Progenitor cell of endocrine pancreas (in vitro differentiated cells): ENCODE results near the gene IFITM10. TPM values are rescaled to one million over a fixed set of nuclear protein-coding genes. Genes with fewer than 3 reads are reported as not detected.
"Not testable (repeated sequence)": the region's sequence is repeated elsewhere in the genome, so short reads cannot be mapped to it uniquely, and the experiment has no call there.

Experiments
- DNase-seq: peaks from one replicate; pipeline ENCODE4 v3.0.0; 2021; ENCODE audit warnings: low spot score; ENCODE audit not compliant: unreplicated experiment
- H3K27ac Mint-ChIP-seq: 2 replicates; pipeline ENCODE4 v1.8.0; 2021; ENCODE audit warnings: mild to moderate bottlenecking, moderate library complexity, mixed read lengths
- H3K27me3 Mint-ChIP-seq: 2 replicates; pipeline ENCODE4 v1.8.0; 2021; ENCODE audit warnings: mixed read lengths
- H3K36me3 Mint-ChIP-seq: 2 replicates; pipeline ENCODE4 v1.8.0; 2022; ENCODE audit warnings: mixed read lengths; ENCODE audit not compliant: insufficient read depth
- H3K4me1 Mint-ChIP-seq: 2 replicates; pipeline ENCODE4 v1.8.0; 2021; ENCODE audit warnings: low read depth, mixed read lengths
- H3K4me3 Mint-ChIP-seq: 2 replicates; pipeline ENCODE4 v1.8.0; 2021; ENCODE audit warnings: low read depth, mild to moderate bottlenecking, moderate library complexity, mixed read lengths
- H3K9me3 Mint-ChIP-seq: 2 replicates; pipeline ENCODE4 v1.8.0; 2021; ENCODE audit warnings: low read depth, mixed read lengths
- total RNA-seq: library from RNA; stranded (reverse); gene quantifications from 2 replicates; pipeline ENCODE4 v1.2.1, GENCODE V29; 2021
- TF ChIP-seq, protein P1 (sequence below): fragments of 200-600 bp; sonication (generic); IDR thresholded peaks from one replicate; pipeline ENCODE4 v1.5.0; 2021; ENCODE audit warnings: antibody characterized with exemption, mild to moderate bottlenecking; ENCODE audit not compliant: unreplicated experiment

Gene IFITM10
- total RNA-seq, 1 donor from 2014 or later, result 1.2 TPM

DNA sequence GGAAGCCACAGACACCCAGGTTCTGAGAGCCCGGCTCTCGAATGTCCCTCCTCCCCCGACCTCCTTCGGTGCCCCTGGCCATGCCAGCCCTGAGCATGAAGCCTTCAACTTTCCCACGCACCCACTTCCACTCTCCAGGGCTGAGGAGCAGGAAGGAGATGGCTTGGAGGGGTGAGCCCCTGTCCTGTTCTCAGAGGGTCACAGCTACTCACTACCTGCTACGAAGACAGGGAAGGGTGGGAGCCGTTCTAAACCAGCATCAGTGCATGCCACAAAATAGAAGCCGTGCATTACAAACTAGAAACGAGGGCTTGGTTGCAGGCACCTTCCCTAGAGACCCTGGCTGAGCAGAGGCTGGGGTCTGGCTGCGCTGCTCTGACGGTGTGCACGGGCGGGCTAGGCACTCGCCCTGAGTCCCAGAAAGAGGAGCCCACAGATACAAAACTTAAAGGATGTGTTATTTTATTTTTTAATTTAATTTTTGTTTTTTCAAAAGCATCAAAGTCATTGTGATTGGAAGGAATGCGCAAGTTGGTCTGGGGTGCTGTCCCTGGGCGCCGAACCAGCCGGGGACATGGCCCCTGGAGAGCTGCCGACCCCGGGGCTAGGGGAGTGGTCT is 57.6 kb downstream of the IFITM10 start:
- no peak for DNase-seq
- Mint-ChIP-seq H3K27me3 (peaks cover 17% of the 10 kb centered on the region), H3K9me3 (no peaks in the 10 kb centered on the region), H3K36me3 (no peaks in the 10 kb centered on the region), H3K4me1 (peaks cover 42% of the 10 kb centered on the region), H3K27ac (no peak overlapping the region), H3K4me3 (no peak overlapping the region)
- TF ChIP-seq, protein P1, sequence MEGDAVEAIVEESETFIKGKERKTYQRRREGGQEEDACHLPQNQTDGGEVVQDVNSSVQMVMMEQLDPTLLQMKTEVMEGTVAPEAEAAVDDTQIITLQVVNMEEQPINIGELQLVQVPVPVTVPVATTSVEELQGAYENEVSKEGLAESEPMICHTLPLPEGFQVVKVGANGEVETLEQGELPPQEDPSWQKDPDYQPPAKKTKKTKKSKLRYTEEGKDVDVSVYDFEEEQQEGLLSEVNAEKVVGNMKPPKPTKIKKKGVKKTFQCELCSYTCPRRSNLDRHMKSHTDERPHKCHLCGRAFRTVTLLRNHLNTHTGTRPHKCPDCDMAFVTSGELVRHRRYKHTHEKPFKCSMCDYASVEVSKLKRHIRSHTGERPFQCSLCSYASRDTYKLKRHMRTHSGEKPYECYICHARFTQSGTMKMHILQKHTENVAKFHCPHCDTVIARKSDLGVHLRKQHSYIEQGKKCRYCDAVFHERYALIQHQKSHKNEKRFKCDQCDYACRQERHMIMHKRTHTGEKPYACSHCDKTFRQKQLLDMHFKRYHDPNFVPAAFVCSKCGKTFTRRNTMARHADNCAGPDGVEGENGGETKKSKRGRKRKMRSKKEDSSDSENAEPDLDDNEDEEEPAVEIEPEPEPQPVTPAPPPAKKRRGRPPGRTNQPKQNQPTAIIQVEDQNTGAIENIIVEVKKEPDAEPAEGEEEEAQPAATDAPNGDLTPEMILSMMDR, result no peak

DNA sequence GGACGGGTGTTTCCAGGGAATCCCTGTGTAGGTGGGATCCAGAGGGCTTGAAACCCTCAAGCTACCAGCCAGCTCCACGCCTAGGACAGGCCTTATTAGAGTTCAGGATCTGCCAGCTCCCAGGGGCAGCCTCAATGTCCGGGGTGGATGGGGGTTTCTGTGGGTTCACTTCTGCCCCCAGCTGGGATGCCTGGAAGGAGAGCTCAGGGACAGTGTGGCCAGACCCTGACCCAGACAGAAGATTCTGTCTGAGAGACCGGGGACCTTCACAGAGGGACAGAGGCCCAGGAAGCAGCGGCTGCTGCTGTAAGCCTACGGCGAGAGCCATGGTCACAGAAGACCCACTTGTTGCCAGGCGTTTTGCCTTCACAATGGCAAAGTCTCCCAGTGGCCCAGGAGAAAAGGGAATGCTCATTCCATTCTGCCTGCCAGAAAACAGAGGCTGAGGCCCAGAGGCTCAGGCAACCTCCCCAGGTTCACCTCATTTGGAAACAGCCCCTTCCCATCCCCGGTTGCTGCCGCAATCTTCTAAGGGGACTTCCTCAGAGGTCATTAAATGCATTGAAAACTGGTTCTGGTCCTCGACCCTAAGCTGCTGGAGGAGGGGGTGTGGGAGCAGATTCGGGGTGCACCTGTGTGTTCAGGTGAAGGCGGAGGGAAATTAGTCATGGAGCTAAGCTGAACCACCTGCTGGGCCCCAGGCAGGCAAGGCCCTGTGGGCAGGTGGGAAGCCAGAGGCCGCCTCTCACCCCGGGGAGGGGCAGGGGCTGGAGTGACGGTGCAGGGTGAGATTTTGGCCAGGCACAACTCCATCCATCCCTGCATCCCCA is 58.3 kb downstream of the IFITM10 start:
- TF ChIP-seq, protein P1, result no peak
- no peaks in the 10 kb centered on the region for H3K9me3 Mint-ChIP-seq
- peak overlapping the region; percentile 33 for H3K27ac Mint-ChIP-seq
- no peak overlapping the region for H3K4me3 Mint-ChIP-seq
- peaks cover 14% of the 10 kb centered on the region for H3K27me3 Mint-ChIP-seq
- H3K4me1 Mint-ChIP-seq, result peaks cover 41% of the 10 kb centered on the region
- no peaks in the 10 kb centered on the region for H3K36me3 Mint-ChIP-seq
- no peak for DNase-seq

DNA sequence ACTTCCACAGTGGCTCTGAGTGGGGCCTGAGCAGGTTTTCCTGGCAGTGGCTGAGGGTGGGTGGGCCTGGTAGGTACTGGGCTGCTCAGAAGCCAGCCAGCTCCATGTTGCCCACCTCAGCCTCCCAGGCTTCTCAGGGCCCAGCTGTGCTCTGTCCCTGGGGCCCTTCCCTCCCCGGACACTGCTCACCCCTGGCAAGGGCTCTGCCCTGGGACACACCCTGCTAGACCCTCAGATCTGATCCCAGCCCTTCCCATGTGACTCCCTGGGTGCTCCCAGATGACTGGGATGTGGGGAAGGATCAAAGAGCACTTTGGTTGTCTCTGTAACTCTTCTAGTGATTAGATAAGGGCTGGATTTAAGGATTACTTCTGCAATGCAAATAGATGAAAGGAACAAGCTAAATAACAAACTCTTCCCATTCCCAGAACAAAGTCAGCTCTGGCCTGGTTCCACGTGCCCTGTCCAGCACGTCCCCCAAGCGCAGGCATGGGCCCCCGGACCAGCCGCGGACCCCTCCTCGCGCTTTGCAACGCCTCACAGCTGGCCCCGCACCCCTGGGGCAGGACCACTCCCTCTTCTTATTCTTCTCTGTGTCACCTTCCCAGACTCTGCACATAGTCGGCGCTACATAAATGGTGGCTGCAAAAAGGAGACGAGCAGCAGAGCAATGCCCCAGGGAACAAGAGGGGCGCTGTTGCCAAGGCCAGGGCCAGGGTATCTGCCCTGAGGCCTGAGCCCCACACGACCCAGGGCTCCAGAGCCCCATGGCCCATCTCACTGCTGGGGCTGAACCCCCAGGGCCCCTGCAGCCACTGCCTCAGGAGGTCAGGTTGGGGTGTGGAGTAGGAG is 59.1 kb downstream of the IFITM10 start:
- DNase-seq, result no peak
- peaks cover 9% of the 10 kb centered on the region for H3K27me3 Mint-ChIP-seq

DNA sequence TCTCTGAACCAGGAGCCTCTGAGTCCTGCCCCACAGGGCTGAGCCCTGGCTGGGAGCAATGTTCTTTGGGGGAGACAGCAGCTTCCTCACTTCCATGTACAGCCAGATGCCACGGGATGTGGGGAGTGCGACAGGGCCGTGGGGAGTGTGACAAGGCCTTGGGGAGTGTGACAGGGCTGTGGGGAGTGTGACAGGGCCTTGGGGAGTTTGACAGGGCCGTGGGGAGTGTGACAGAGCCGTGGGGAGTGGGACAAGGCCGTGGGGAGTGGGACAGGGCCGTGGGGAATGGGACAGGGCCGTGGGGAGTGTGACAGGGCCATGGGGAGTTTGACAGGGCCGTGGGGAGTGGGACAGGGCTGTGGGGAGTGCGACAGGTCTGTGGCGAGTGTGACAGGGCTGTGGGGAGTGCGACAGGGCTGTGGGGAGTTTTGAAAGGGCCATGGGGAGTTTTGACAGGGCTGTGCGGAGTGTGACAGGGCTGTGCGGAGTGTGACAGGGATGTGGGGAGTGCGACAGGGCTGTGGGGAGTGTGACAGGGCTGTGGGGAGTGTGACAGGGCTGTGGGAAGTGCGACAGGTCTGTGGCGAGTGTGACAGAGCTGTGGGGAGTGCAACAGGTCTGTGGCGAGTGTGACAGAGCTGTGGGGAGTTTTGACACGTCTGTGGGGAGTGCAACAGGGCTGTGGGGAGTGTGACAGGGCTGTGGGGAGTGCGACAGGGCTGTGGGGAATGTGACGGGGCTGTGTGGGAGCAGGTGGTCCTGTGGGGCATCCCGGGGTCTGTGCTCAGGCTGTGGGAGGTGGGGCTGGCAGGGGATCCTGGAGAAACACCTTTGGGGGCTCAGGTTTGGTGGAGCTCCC is 60.0 kb downstream of the IFITM10 start:
- TF ChIP-seq, protein P1, result no peak
- H3K27ac Mint-ChIP-seq, result peak overlapping the region; percentile 93
- DNase-seq, result no peak

More for the DNA sequence above, 59.1 kb downstream of the IFITM10 start:
- H3K9me3 Mint-ChIP-seq, result no peaks in the 10 kb centered on the region
- no peaks in the 10 kb centered on the region for H3K36me3 Mint-ChIP-seq
- TF ChIP-seq, protein P1, result no peak
- no peak overlapping the region for H3K4me3 Mint-ChIP-seq
- H3K27ac Mint-ChIP-seq, result peak overlapping the region; percentile 92
- H3K4me1 Mint-ChIP-seq, result peaks cover 41% of the 10 kb centered on the region

DNA sequence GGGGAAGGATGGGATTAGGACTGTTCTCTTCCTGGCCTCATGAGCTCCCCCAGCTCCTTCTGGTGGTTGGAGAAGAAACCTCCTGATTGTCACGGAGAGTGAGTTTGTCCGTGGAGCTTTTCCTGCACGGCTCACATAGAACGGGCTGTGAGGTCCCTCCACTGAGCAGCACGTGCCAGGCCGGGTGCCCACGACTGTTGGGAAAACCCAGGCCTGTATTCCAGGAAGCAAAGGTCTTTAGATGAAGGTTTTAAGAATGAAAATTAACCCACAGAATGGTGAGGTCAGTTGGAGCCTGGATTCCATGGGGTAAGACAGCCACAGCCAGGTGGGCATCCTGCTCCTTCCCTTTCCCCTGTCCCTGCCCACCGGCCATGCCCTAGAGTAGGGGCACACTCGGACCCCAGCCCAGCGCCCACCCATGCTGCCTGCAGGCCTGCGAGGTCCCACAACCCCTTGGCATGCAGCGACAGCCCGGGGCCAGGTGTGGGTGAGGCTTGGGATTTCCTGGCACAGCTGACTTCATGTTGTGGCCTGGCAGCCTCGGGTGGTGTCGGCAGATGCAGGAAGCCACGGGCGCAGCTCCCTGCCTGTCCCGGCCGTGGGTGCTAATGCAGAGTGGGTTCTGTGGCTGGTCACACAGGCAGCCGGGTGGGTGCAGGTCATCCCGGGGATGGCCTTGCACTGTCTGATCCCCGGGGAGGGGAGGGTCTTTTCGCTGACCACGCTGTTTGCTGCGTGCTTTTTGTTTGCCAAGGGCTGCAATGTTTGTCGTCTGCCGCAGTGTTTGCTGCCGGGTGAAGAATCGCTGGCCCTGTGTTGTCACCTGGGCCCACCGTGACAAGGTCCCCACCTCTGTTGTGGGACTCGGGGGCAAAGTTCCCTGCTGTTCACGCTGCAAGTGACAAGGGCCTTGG is 60.9 kb downstream of the IFITM10 start:
- peaks cover 46% of the 10 kb centered on the region for H3K4me1 Mint-ChIP-seq
- peak overlapping the region; percentile 93 for H3K27ac Mint-ChIP-seq
- not testable (repeated sequence) for H3K36me3 Mint-ChIP-seq, H3K27me3 Mint-ChIP-seq, DNase-seq, H3K9me3 Mint-ChIP-seq, H3K4me3 Mint-ChIP-seq

More for the DNA sequence above, 60.0 kb downstream of the IFITM10 start:
- H3K36me3 Mint-ChIP-seq, result no peaks in the 10 kb centered on the region
- H3K4me1 Mint-ChIP-seq, result peaks cover 45% of the 10 kb centered on the region
- no peaks in the 10 kb centered on the region for H3K9me3 Mint-ChIP-seq
- no peak overlapping the region for H3K4me3 Mint-ChIP-seq
- peaks cover under 1% of the 10 kb centered on the region for H3K27me3 Mint-ChIP-seq

DNA sequence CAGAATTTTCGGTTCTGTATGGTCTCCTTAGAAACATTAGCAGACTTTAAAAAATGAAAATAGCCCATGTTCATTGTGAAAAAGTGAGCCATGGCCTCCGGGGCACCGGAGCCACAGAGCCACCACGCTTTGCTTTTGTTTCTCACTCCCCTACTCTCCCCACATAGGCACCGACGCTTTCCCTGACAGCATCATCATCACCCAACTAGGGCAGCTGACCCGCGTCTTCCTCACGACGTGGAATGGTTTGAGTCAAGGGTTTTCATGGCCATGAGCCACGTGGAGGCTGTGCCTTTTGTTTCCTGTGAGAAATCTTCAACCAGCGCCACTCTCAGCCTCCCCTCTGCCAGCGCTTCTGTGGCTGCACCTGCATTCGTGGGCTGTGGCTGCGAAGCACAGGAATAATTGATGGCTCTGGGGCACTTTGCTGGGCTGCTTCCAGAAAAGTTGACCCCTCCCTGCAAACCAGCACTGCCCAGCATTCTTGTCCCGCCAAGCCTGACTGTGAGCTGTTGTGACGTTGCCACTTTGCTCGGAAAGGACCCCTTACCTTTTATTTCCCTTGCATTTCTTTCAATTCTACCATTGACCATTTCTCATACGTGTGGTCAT is 62.0 kb downstream of the IFITM10 start:
- not testable (repeated sequence) for H3K36me3 Mint-ChIP-seq, H3K27me3 Mint-ChIP-seq, DNase-seq, H3K9me3 Mint-ChIP-seq, H3K4me3 Mint-ChIP-seq
- peaks cover 44% of the 10 kb centered on the region for H3K4me1 Mint-ChIP-seq
- H3K27ac Mint-ChIP-seq, result peak overlapping the region; percentile 69

DNA sequence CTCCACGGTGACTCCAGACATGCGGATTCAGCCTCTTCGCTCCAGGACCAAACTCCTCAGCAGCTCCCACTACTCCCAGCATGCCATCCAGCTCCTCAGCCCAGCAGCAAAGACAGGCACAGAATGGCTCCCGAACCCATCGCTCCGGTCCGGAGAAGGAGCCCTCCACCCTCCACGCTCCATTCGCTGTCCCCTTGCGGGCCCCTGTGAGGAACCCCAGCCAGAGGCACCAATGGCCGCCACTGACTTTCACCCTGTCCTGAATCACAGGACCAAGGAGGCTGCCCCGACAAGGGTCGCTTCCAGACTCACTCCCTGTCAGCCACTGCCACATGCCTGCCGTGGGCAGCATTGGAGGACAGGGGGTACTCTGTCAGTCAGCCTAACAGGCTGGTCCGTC is 64.2 kb downstream of the IFITM10 start:
- DNase-seq, H3K36me3 Mint-ChIP-seq, H3K27ac Mint-ChIP-seq, H3K27me3 Mint-ChIP-seq, H3K9me3 Mint-ChIP-seq, H3K4me3 Mint-ChIP-seq: not testable (repeated sequence)
- peaks cover 42% of the 10 kb centered on the region for H3K4me1 Mint-ChIP-seq
